GM12801 (cell line): Measurements from ENCODE around the gene PAM.

Experiments
- TF ChIP-seq, protein P1 (sequence below): IDR thresholded peaks from one replicate; pipeline ENCODE4 v1.5.1; 2011; ENCODE audit warnings: control low read depth; ENCODE audit not compliant: insufficient read length; ENCODE audit errors: extremely low read depth

Gene PAM

DNA sequence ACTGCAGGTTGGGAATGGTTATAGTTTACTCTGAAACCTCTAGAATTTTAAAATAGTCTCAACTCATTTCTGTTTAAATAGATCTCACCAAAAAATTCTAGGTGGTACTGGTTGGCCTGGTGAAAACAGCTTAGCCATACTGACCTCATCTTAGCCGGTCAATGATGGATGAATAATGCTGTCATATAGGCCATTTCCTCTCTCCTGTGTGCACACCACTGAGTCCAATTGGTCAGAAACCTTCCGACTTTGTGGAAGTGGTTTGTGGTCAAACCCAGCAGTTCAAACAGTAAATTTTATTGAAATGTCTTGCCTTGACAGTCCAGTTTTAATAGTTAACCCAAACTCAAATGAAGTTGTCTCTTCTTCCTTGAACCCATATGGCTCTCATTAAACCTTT, 266.2 kb downstream of the PAM start:
- TF ChIP-seq, protein P1, sequence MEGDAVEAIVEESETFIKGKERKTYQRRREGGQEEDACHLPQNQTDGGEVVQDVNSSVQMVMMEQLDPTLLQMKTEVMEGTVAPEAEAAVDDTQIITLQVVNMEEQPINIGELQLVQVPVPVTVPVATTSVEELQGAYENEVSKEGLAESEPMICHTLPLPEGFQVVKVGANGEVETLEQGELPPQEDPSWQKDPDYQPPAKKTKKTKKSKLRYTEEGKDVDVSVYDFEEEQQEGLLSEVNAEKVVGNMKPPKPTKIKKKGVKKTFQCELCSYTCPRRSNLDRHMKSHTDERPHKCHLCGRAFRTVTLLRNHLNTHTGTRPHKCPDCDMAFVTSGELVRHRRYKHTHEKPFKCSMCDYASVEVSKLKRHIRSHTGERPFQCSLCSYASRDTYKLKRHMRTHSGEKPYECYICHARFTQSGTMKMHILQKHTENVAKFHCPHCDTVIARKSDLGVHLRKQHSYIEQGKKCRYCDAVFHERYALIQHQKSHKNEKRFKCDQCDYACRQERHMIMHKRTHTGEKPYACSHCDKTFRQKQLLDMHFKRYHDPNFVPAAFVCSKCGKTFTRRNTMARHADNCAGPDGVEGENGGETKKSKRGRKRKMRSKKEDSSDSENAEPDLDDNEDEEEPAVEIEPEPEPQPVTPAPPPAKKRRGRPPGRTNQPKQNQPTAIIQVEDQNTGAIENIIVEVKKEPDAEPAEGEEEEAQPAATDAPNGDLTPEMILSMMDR = no peak

GRCh38 chr5:103027267-103027666, 272.2 kb downstream of the PAM start:
- TF ChIP-seq, protein P1 = no peak

DNA sequence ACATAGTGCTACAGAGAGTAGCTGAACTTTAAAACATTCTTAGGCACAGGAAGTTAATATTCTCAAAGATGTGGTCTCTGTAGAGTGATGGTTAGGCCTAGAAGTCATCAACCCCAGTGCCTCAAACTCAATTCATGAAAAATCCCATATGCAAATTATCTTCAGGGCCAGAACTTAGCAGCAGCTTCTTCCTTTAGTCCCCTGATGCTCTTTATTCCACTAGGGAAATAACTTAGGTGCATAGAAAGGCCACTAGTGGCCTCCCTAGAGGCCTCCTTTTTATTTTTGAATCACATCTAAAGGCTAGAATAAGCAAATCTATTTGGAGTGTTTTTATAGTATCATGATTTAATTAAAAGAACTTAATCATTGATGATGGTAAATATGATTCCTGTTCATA, 276.5 kb downstream of the PAM start:
- TF ChIP-seq, protein P1 = no peak

DNA sequence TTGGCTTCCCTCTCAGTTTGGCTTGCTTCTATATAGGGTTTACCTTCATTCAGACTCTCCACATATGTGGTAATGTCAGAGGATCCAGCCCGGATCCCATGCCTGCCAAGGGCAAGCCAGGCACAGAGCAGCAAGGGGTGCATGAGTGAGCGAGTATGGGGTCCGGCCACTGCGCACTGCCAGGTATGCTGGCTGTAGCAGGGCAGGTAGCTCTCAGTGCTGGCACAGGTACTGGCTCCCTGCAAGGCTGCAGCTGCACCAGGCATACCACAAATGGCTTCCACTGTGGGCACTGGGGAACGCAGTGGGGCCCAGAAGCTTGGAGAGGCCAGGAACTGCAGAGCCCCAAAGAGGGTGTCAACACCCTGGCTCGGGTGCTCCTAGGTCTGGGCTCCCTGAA, 278.6 kb downstream of the PAM start:
- TF ChIP-seq, protein P1 = no peak

DNA sequence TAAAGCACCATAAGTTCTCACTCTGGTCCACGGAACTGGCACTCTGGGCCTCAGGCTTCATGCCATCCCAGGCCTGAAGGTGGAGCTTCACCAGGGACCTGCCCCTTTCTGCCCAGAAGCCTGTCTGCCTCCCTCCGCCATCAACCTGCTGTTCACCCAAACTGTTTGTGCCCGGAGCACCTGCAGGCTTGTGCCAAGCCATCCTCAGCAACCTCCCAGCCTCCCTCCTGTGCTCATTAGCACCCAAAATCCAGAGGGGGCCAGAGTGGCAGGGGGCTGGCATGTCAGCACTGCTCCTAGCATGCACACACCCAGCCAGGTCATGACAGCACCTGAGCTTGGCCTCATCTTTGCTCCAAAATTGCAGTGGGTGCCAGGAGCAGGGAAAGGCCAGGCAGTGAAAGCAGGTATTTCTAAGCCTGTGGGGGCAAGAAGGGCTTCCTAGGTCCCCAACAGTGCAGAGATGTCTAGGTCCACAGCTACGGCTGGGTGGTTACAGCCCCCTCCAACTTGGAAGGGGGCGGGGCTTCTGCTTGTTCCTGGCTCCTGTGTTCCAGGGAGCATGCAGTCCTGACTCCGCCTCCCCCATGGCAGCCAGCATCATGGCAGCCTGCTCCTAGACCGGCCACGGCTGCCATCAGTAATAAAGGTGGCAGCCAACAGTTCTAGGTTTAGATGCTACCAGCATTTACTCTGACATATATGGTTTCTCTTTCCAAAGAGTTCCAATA, 279.7 kb downstream of the PAM start:
- TF ChIP-seq, protein P1 = no peak

DNA sequence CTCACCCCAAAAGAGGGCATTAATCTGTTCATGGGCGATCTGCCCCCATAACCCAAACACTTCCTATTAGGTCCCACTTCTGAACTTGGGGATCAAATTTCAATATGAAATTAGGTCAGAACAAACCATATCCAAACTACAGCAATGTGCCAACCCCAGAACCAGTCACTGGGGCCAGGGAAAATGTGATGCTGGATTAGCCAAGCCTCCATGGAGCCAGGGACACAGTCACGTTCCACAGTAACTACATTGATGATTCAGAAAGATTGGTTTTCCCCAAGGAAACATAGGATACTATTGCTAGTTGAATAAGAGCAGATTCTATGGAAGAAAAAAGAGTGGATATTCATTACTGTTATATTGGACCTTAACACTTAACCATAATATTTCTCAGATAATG, 280.6 kb downstream of the PAM start:
- TF ChIP-seq, protein P1 = no peak

GRCh38 chr5:103036601-103037000, 281.5 kb downstream of the PAM start:
- TF ChIP-seq, protein P1 = no peak
